ENCODE results near the gene TBC1D22A.

GRCh38 chr22:46726986-46727317 lies 35.5 kb upstream of the TBC1D22A start:
- TF ChIP-seq POLR2A (IDR thresholded peaks at IDR 0.05; ENCODE audit: low read depth, low read length) (no peak), BACH1 (IDR thresholded peaks at IDR 0.05; ENCODE audit: borderline replicate concordance) (no peak), ATF3 (IDR thresholded peaks at IDR 0.05; ENCODE audit: borderline replicate concordance, extremely low read depth, low read depth, low read length) (no peak), GABPA (IDR thresholded peaks at IDR 0.05; ENCODE audit: low read depth) (no peak), ZNF274 (IDR thresholded peaks at IDR 0.05; ENCODE audit: insufficient read depth, insufficient read length) (no peak), HDAC6 (IDR thresholded peaks at IDR 0.05; ENCODE audit: unreplicated experiment) (no peak), MAX (IDR thresholded peaks at IDR 0.05; ENCODE audit: low read depth, low read length) (no peak)
- TF ChIP-seq, protein P1, sequence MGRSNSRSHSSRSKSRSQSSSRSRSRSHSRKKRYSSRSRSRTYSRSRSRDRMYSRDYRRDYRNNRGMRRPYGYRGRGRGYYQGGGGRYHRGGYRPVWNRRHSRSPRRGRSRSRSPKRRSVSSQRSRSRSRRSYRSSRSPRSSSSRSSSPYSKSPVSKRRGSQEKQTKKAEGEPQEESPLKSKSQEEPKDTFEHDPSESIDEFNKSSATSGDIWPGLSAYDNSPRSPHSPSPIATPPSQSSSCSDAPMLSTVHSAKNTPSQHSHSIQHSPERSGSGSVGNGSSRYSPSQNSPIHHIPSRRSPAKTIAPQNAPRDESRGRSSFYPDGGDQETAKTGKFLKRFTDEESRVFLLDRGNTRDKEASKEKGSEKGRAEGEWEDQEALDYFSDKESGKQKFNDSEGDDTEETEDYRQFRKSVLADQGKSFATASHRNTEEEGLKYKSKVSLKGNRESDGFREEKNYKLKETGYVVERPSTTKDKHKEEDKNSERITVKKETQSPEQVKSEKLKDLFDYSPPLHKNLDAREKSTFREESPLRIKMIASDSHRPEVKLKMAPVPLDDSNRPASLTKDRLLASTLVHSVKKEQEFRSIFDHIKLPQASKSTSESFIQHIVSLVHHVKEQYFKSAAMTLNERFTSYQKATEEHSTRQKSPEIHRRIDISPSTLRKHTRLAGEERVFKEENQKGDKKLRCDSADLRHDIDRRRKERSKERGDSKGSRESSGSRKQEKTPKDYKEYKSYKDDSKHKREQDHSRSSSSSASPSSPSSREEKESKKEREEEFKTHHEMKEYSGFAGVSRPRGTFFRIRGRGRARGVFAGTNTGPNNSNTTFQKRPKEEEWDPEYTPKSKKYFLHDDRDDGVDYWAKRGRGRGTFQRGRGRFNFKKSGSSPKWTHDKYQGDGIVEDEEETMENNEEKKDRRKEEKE (IDR thresholded peaks at IDR 0.05), result no peak

All from GM12878 (cell line).